ENCODE data around the gene MUC4. TPM values are rescaled to one million over a fixed set of nuclear protein-coding genes. Genes with fewer than 3 reads are reported as not detected.
"Not testable (repeated sequence)": the region's sequence is repeated elsewhere in the genome, so short reads cannot be mapped to it uniquely, and the experiment has no call there.

MUC4 gene
- total RNA-seq, 4 donors from 2014 or later, result 0.26 to 1.0 (median 0.30) TPM

DNA sequence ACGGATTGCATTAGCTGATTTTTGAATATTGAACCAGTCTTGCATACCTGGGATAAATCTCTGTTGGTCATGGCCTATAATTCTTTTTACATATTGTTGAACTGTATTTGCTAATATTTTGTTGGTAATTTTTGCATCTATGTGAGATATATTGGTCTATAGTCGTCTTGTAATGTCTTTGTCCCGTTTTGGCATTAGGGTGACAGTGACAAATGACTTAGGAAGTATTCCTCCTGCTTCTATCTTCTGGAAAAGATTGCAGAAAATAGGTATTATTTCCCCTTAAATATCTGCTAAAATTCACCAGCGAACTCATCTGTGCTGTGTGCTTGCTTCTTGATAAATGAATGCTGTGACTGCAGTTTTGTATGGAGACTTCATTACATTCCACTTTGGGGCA, 67.3 kb downstream of the MUC4 start:
- DNase-seq, result no peak
- H3K27me3 ChIP-seq, result no peaks in the 10 kb centered on the region
- H3K4me3 ChIP-seq, result no peak overlapping the region
- H3K4me1 ChIP-seq, result no peaks in the 10 kb centered on the region
- H3K27ac ChIP-seq, result no peak overlapping the region
- no peaks in the 10 kb centered on the region for H3K36me3 ChIP-seq
- intact Hi-C loops (cut with DNase I; ENCODE audit: low total_unique reads), result no loop called here
- H3K9me3 ChIP-seq, result no peaks in the 10 kb centered on the region
- TF ChIP-seq, protein P1, sequence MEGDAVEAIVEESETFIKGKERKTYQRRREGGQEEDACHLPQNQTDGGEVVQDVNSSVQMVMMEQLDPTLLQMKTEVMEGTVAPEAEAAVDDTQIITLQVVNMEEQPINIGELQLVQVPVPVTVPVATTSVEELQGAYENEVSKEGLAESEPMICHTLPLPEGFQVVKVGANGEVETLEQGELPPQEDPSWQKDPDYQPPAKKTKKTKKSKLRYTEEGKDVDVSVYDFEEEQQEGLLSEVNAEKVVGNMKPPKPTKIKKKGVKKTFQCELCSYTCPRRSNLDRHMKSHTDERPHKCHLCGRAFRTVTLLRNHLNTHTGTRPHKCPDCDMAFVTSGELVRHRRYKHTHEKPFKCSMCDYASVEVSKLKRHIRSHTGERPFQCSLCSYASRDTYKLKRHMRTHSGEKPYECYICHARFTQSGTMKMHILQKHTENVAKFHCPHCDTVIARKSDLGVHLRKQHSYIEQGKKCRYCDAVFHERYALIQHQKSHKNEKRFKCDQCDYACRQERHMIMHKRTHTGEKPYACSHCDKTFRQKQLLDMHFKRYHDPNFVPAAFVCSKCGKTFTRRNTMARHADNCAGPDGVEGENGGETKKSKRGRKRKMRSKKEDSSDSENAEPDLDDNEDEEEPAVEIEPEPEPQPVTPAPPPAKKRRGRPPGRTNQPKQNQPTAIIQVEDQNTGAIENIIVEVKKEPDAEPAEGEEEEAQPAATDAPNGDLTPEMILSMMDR (IDR thresholded peaks at IDR 0.05), result no peak
- no peak for TF ChIP-seq POLR2A (IDR thresholded peaks at IDR 0.05)

DNA sequence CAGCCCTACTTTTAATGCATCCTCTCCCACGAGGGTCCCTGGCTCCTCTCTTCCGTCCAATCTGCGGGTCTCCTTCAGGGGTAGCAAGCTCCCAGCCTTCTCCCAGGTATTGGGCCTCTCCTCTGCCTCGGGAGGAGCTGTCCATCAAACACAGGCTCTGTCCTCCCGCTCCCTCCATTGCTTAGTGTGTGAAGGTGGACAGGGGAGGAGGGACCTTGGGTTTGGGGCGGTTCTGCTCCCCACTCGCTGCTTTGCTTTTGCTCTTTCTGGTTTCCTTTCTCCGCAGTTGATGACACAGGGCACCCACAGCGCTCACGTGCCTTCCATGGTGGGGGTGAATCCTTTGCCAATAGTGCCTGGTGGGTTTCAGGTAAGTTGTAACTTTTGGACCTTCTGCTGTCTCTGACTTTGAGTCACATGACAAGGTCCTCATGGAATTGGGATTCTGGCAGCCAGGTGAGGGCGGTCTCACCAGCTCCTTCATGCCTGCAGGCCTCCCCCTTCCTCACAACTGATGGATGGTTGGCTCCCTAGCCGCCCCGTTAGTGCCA, 72.1 kb downstream of the MUC4 start:
- H3K4me3 ChIP-seq, result no peak overlapping the region
- no peak for DNase-seq
- intact Hi-C loops (cut with DNase I; ENCODE audit: low total_unique reads), result no loop called here
- H3K27ac ChIP-seq, result no peak overlapping the region
- H3K27me3 ChIP-seq, result no peaks in the 10 kb centered on the region
- H3K9me3 ChIP-seq, result no peaks in the 10 kb centered on the region
- H3K36me3 ChIP-seq, result no peaks in the 10 kb centered on the region
- H3K4me1 ChIP-seq, result no peaks in the 10 kb centered on the region
- TF ChIP-seq POLR2A (IDR thresholded peaks at IDR 0.05), result no peak
- TF ChIP-seq, protein P1 (IDR thresholded peaks at IDR 0.05), result no peak

DNA sequence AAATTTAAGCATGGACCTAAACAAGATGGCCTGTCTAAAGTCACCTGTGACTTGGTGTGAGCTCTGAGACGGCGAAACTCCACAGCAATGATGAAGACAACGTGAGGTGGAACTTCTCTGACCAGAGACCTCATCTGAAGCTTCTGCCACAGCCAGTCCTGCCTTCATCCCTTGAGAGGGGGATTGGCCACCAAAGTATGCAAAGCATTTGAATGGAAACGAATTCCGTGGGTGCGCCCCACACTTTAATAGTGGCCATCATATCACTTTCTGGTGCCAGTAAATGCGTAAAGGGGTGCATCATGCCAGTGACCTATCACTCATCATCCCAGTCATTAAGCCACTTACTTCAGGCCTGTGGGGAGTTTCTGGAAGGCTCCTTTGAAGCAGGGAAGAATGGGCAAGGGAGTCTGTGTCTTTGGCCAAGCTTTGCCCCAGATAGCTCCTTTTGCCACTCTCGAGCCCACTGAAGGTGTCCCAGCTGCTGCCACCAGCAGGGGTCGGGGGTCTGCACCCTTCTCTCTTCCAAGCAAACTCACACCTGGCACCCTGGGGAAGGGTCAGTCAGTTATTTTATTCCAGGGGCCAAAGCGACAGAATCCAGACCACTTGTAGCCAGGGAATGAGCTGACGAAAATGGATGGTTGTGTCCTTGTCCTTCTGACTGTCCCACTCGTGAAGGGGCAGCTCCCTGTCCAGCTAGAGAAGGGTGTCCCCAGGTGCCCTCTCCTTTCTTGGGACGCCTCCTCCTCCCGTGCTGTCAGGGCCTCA, 73.3 kb downstream of the MUC4 start:
- TF ChIP-seq POLR2A (IDR thresholded peaks at IDR 0.05), result no peak
- TF ChIP-seq, protein P1 (IDR thresholded peaks at IDR 0.05), result no peak

DNA sequence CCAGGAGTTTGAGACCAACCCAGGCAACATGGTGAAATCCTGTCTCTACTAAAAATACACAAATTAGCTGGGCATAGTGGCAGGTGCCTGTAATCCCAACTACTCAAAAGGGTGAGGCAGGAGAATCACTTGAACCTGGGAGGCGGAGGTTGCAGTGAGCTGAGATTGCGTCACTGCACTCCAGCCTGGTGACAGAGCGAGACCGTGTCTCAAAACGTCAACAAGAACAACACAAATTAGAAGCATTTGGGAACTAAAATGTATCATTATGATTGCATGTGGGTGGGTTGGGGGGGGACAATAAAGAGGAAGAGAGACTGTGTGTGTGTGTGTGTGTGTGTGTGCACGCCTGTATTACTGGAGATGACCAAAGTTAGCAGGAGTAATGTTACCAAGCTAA, 73.9 kb downstream of the MUC4 start:
- DNase-seq; H3K27me3 ChIP-seq; H3K4me1 ChIP-seq; intact Hi-C loops (cut with DNase I; ENCODE audit: low total_unique reads); H3K36me3 ChIP-seq; H3K27ac ChIP-seq; H3K9me3 ChIP-seq; H3K4me3 ChIP-seq: not testable (repeated sequence)

More for the DNA sequence above, 73.3 kb downstream of the MUC4 start:
- Histone ChIP-seq H3K27ac (no peak overlapping the region), H3K4me3 (no peak overlapping the region), H3K4me1 (no peaks in the 10 kb centered on the region), H3K9me3 (no peaks in the 10 kb centered on the region), H3K27me3 (no peaks in the 10 kb centered on the region), H3K36me3 (no peaks in the 10 kb centered on the region)
- intact Hi-C loops (cut with DNase I; ENCODE audit: low total_unique reads), result no loop called here
- DNase-seq, result no peak

DNA sequence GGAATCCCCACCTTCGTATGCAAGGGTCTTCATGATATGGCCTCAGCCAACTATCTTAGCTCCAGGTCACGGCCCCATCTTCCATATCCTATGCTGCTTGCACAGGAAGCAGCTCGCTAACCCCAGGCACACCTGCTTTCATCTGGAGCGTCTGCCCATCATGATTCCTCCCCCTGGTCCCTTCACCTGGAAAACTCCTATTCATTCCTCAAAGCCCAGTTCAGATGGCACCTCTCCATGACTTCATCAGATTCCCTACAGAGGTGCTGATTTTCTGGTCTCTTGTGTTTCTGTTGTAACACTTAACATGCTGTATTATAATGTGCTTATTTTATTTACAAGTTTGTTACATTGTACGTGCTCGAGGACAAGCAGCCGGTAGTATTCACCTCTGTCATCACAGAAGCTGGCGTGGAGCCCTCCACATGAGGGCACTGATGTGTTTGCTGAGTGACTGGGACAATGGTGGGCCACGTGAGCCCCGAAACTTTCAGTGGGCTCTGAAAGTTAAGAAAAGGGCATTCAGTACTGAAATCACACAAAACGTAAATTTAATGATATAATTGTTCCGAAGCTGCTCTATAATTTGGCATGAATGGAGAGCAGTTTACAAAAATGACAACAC, 74.8 kb downstream of the MUC4 start:
- Histone ChIP-seq H3K27ac (no peak overlapping the region), H3K4me3 (no peak overlapping the region), H3K9me3 (no peaks in the 10 kb centered on the region), H3K36me3 (no peaks in the 10 kb centered on the region), H3K4me1 (no peaks in the 10 kb centered on the region), H3K27me3 (no peaks in the 10 kb centered on the region)
- no peak for DNase-seq
- no peak for TF ChIP-seq POLR2A (IDR thresholded peaks at IDR 0.05)
- TF ChIP-seq, protein P1 (IDR thresholded peaks at IDR 0.05), result no peak
- intact Hi-C loops (cut with DNase I; ENCODE audit: low total_unique reads), result no loop called here
